Left hindlimb (tissue), 1 donor: ENCODE data around the gene TMC5.

ENCODE experiments used
- DNase-seq: peaks from one replicate; pipeline ENCODE4 v3.0.0-alpha.2; 2018

TMC5 gene

GRCh38 chr16:19548144-19548543, 130.5 kb downstream of the TMC5 start:
- DNase-seq: no peak
